Lower leg skin (tissue), 3 donors: ENCODE results near the gene BAHCC1.

Experiments
- POLR2A ChIP-seq, 2 donors: fragments of 450-650 bp; IDR thresholded peaks; one replicate each; pipeline ENCODE4 v1.6.1; 2016 to 2017; ENCODE audit warnings: antibody characterized with exemption in 2 of 2, mild to moderate bottlenecking in 1 of 2, moderate library complexity in 1 of 2
- TF ChIP-seq, protein P1 (sequence below), 3 donors: fragments of 450-650 bp; IDR thresholded peaks; one replicate each; pipeline ENCODE4 v1.5.1; 2016; ENCODE audit warnings: antibody characterized with exemption in 3 of 3, mild to moderate bottlenecking in 3 of 3, moderate library complexity in 2 of 3

DNA sequence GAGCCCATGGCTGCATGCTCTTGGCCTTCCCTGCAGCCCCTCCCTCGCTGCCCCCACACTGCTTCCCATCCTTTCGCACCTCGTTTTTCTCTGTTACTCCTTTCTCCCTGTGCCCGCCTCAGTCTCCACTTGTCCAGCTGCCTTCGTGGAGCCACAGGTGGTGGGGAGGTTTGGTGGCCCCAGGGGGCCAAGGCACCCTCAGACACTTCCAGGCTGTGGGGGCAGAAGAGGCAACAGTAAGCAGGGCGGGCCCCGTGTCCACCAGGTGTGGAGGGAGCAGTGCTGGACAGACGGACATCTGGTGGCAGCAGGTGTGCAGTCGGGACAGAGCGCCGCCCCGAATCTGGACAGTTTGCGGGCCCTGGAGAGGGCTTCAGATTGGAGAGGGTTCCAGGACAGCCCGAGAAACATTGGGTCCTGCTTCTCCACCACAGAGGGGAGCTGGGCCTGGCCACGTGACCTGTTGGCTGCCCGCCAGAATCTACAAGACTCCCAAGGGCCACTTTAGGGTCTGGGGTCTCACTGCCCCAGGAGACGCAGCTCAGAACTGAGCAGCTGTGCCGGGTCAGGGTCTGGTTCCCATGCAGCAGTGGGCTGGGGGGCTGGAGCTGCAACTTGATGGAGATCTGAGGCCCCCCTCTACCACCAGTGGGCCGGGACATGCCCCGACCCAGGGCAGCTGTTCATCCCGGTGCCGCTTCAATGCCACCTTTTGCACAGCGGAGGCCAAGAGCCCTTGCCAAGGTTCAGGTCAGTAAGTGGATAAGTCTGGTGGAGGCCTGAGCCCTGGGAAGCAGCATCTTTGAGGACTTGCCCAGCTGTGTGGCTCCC, 22.8 kb downstream of the BAHCC1 start:
- TF ChIP-seq, protein P1, sequence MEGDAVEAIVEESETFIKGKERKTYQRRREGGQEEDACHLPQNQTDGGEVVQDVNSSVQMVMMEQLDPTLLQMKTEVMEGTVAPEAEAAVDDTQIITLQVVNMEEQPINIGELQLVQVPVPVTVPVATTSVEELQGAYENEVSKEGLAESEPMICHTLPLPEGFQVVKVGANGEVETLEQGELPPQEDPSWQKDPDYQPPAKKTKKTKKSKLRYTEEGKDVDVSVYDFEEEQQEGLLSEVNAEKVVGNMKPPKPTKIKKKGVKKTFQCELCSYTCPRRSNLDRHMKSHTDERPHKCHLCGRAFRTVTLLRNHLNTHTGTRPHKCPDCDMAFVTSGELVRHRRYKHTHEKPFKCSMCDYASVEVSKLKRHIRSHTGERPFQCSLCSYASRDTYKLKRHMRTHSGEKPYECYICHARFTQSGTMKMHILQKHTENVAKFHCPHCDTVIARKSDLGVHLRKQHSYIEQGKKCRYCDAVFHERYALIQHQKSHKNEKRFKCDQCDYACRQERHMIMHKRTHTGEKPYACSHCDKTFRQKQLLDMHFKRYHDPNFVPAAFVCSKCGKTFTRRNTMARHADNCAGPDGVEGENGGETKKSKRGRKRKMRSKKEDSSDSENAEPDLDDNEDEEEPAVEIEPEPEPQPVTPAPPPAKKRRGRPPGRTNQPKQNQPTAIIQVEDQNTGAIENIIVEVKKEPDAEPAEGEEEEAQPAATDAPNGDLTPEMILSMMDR (IDR thresholded peaks at IDR 0.05), result no peak
- TF ChIP-seq POLR2A (IDR thresholded peaks at IDR 0.05), result no peak
